Ecto neural progenitor cell (in vitro differentiated cells): ENCODE results near the gene PNMA6E.

ENCODE experiments used
- DNase-seq: peaks from one replicate; pipeline ENCODE4 v3.0.0-alpha.2; 2018; ENCODE audit warnings: low spot score

The PNMA6E gene

GRCh38 chrX:153435845-153436244, 34.7 kb upstream of the PNMA6E start:
- no peak for DNase-seq

- no peak for DNase-seq
Measured at GRCh38 chrX:153434801-153435200, 33.7 kb upstream of the PNMA6E start.

- DNase-seq, result no peak
Measured at GRCh38 chrX:153433781-153434285, 32.7 kb upstream of the PNMA6E start.

- DNase-seq, result no peak
Measured at GRCh38 chrX:153433161-153433680, 32.1 kb upstream of the PNMA6E start.

DNA sequence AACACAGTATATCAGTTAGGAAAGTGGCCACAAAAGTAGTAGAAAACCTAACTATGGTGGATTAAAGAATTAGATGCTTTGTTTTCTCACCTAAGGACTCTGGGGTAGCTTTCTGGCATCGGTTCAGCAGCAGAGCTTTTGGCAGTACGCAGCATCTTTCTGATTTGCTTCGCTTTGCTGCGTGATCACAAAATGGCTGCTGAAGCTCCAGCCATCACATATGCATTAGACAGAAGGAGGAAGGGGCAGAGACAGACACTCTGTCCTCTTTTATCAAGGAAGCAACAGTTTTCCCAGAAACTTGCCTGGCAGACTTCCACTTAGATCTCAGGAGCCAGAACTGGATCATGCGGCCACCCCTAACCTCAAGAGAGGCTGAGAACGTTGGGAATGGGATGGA, 29.6 kb upstream of the PNMA6E start:
- no peak for DNase-seq

DNA sequence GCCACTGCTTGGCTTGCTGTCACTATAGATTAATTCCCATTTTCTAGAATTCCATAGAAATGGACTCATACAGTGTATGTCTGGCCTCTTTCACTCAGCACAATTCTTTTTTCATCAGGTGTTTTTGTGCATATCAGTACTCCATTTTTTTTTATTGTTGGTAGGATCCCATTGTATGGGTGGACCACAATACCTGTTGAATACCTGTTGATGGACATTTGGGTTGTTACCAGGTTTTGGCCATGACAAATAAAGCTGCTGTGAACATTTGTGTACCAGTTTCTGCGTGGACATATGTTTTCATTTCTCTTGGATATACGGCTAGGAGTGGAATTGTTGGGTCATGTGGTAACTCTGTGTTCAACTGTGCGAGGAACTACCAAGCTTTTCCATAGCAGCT, 25.1 kb upstream of the PNMA6E start:
- no peak for DNase-seq

DNA sequence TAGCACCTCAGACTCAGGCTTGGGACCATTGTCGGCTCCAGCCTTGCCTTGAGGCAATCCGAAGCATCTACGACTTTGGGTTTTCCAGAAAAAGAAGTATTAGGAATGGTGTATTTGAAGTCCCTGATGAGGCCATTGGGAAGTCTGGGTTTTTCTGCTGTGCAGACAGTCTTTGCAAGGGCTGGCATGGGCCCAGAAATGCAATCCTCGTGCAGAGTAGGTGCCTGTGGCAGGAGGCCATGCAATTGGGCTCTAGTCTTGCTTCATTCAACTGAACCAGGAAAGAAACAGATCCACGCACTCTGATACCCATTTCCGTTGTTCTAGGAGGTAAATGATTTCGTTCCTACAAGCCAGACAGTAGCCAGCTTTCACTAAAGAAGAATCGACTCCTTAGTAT, 22.5 kb upstream of the PNMA6E start:
- no peak for DNase-seq

DNA sequence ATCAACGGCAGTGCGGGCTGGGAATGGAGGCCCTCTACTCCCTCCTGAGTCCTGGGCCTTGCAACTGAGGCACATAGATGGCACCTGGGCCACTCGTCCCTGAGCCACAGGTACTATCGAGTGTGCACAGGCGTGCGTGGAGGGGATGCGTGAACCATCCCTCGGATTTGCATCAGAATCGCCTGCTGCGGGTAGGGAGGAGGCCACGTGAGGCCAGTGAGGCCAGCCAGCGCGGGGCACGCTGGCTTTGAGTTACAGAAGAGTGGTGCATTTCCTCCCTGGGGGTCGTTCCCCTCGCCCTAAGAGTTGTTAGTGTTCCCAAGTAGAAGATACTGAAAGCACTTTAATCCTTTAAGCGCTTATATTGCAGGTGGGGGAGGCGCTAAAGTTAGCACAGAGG, 20.7 kb upstream of the PNMA6E start:
- no peak for DNase-seq

GRCh38 chrX:153420851-153421599, 19.9 kb upstream of the PNMA6E start:
- DNase-seq, result no peak

- no peak for DNase-seq
Measured at GRCh38 chrX:153417637-153418036, 16.5 kb upstream of the PNMA6E start.

DNA sequence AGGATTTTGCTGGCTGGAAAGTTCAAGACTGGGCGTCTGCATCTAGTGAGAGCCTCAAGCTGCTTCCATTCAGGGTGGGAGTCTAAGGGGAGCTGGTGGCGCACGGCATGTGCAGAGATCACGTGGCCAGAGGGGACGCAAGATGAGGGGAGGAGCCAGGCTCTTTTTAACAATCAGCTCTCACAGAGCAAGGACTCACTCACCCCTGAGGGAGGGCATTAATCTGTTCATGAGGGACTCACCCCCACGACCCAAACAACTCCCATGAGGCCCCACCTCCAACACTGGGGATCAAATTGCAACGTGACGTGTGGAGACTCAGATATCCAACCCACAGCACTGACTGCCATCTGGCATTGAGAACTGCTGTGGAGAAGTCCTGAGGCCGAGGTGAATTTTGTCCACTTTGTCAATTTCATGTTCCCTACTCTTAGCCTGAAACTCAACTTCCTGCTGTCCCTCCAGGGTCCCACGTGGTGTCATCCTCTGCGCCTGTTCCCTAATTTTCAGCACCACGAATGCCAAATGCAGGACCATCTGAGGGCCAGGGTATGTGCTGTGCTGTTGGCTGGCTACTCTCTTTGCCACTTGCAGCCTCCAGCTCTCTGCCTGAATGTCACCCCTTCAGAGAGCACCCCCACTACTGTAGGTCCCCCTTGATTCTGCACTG, 15.8 kb upstream of the PNMA6E start:
- DNase-seq, result no peak

DNA sequence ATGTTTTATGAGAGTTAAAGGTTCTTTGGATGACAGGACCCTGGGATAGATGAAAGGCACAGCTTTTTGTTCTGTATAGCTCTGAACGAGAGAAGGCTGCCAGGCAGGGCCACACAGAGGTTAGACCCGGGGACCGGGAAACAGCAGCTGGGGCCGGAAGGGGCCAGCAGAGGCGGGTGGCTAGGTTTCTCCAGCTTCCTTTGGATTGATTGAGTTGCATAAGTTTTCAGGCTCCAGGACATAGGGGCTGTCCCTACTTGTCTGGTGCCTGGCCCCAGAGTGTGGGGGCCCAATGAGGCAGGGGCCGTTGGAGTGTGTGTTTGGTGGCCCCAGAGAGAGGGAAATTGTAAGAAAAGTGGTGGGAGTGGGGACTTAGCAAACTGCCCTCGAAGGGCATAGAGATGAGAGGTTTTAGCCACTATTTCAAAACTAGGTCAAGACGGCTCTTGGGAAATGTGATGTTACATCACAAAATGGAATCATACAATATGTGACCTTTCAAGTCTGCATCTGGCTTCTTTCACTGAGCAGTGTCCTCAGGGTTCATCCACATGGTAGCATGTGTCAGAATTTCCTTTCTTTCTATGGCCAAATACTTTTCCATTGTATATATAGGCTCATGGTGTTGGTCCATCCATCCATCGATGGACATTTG, 13.8 kb upstream of the PNMA6E start:
- DNase-seq, result no peak

DNA sequence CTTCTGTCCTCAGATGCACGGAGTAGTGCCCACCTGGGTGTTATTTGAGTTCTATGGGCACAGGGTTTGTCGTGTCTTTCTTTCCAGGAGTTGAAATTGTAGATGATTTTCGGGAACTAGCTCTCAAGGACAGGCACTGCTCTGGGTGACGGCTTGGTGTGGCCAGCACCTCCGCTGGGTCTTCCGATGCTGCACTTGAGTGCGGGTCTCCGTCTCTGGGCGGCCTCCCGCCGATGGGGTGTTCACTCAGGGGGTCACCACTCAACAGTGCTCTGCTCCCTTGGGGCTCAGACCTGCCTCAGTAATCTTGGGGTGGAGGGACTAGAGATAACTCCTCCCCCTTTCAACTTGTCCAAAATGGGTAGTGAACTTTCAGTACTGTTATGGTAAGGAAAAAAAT, 12.6 kb upstream of the PNMA6E start:
- DNase-seq, result no peak

DNA sequence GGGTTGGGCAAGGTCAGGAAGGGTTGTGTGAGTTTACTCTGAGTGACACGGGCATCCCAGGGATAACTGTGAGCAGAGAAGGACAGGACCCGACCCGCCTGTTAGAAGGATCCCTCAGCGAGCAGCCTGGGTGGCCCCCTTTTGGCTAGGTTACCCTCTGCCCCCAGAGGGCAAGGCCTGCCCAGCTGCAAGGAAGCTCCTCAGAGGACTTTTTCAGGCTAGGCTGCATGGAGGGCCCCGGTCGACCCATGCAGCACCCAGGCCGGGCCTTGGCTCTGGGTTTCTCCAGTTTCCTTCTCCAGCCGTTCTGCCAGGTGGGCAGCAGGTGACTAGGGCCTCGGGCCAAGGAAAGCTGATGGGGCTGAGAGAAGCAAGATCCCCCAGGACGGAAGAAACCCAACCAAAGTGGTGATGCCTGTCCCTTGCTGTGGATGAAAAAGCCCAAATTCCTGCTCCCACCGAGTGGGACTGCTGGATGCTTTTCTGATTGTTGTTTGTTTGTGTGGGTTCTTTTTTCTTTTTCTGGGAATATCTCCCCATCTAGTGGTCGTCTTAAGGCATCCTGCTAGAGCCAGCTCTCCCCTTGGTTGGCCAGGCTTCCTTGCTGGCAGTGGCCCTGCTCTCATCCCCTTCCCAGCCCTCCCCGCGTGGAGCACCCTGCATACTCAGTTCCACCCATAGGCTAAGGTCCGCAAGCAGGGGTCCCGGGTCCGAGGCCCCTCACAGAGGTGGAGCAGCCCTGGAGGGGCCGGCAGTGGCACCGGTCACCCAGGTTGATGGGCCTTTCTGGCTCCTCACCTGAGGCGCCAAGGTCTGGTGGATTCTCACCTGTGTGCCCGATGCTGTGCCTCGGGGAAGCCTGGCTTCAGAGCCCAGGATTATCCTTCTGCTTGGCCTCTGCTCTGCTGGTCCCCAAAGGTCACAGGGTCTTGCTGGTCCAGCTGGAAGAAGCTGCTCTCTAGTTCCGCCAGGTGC, 11.9 kb upstream of the PNMA6E start:
- no peak for DNase-seq

DNA sequence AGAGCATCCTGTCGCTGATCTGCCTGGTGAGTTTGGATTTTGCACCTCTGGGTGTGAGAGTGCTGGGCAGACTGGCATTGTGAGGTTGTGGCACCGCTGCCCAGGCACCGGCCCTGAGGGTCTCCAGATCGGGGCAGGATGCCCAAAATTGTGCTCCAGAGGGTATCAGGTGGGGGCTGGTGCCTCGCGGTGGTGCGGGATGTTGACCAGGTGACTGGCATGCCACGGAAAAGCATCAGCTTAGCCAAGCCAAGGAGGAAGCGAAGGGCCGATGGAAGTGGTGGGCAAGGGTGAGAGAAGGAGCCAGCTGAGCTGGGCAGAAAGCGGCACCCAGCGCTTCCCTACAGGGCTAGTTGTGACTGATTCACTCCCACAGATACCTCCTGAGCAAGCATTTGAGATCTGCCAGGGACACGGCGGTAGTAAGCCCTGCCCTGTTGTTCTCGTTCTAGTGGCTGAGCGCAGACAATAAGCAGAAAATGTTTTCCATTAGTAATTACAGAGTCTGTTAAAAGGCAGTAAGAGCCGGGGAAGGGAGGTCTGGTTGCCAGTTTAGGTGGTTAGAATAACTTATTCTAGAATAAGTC, 10.9 kb upstream of the PNMA6E start:
- DNase-seq, result no peak

GRCh38 chrX:153411255-153411987, 10.3 kb upstream of the PNMA6E start, which contains the start of gene ZFP92:
Gene ZFP92, plus strand, starts transcription at chrX:153411472. Its CDS starts 6,851 bp downstream, at chrX:153418323.
- DNase-seq, result no peak

GRCh38 chrX:153410888-153411254, 9.7 kb upstream of the PNMA6E start:
- DNase-seq, result no peak

- no peak for DNase-seq
Measured at GRCh38 chrX:153410373-153410772, 9.2 kb upstream of the PNMA6E start.

DNA sequence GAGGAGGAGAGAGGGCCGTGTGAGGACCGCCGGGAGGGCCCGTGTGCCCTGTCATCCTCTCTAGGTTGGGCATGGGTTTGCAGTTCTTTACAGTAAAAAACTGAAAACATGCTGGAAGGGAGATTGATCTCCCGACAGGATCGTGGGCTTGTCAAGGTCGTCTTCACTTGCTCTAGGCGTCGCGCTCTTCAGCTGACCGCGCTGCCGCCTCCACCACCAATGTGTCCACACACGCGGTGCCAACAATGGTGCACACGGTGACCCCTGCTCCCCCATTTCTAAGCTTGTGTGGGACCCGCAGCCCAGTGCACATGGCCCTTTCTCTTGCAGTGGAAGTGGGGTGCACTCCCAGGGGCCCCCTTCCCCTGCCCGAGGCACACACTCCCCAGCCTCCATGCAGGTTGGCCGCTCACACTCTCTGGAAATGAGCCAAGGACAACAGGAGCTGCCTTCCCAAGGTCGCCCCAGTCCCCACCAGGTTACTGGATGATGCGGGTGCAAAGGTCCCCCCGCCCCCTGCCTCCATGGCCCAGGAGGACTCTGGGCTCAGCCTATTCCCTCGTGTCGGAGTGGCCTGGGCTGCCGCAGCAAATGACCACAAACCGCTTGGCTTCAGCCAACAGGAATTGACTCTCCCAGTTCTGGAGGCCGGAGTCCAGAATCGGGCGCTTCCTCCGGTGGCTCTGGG, 8.4 kb upstream of the PNMA6E start:
- no peak for DNase-seq

GRCh38 chrX:153408871-153409351, 7.8 kb upstream of the PNMA6E start:
- DNase-seq, result no peak
